ENCODE measurements around the gene PPFIBP1.
A peak's percentile ranks its signal among the peaks of the same experiment; 100 is the strongest.

DNA sequence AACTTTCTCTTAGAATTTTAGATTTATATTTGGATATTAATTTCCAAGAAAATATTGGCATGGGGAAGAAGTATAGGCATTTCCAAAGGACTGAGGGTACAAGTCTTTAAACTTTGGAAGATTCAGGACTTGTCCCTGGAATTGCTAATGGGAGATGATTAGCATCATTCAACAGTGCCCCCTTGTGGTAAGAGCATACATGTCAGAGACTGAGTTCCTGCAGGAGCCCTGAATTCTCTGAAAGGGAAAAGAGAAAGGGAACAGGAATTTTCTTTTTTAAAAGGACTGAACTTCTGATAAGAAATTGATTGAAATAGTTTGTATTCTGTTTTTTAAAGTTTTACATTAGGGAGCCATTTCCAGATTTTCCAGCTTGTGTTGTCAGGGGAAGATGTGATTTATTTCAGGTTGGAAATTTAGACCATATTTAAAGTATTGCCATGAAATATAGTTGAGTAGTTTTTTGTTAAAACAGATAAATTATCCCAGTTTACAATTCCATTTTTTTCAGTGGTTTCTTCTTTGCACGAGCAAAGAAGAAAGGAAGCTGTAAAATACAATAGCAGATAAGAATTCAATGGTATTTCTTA lies 128.3 kb downstream of the PPFIBP1 start:
- TF ChIP-seq POLR2A (IDR thresholded peaks at IDR 0.05): no peak
- TF ChIP-seq, protein P1, sequence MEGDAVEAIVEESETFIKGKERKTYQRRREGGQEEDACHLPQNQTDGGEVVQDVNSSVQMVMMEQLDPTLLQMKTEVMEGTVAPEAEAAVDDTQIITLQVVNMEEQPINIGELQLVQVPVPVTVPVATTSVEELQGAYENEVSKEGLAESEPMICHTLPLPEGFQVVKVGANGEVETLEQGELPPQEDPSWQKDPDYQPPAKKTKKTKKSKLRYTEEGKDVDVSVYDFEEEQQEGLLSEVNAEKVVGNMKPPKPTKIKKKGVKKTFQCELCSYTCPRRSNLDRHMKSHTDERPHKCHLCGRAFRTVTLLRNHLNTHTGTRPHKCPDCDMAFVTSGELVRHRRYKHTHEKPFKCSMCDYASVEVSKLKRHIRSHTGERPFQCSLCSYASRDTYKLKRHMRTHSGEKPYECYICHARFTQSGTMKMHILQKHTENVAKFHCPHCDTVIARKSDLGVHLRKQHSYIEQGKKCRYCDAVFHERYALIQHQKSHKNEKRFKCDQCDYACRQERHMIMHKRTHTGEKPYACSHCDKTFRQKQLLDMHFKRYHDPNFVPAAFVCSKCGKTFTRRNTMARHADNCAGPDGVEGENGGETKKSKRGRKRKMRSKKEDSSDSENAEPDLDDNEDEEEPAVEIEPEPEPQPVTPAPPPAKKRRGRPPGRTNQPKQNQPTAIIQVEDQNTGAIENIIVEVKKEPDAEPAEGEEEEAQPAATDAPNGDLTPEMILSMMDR (IDR thresholded peaks at IDR 0.05): peak; percentile 75 to 92 (median 80)
